H9 (cell line): ENCODE measurements around the gene CCNB2. TPM values are rescaled to one million over a fixed set of nuclear protein-coding genes. Genes with fewer than 3 reads are reported as not detected.

Experiments
- DNase-seq: peaks from one replicate; pipeline ENCODE4 v3.0.0-alpha.2; 2017
- H2AFZ ChIP-seq: one replicate; pipeline ENCODE4 v1.6.1; 2013; ENCODE audit warnings: mild to moderate bottlenecking, low read length, control low read depth, moderate library complexity
- H2AK5ac ChIP-seq: 2 replicates; pipeline ENCODE4 v1.6.1; 2013; ENCODE audit warnings: low read length, control low read depth, mixed read lengths; ENCODE audit not compliant: insufficient read length
- H2BK120ac ChIP-seq: one replicate; pipeline ENCODE4 v1.6.1; 2013; ENCODE audit warnings: low read depth, mild to moderate bottlenecking, low read length, control low read depth, inconsistent platforms; ENCODE audit not compliant: poor library complexity, severe bottlenecking
- H2BK12ac ChIP-seq: 2 replicates; pipeline ENCODE4 v1.6.1; 2013; ENCODE audit warnings: low read length, control low read depth, mixed read lengths, low read depth; ENCODE audit not compliant: insufficient read length
- H2BK15ac ChIP-seq: 2 replicates; pipeline ENCODE4 v1.6.1; 2013; ENCODE audit warnings: low read depth, low read length, control low read depth
- H2BK20ac ChIP-seq: one replicate; pipeline ENCODE4 v1.6.1; 2013; ENCODE audit warnings: low read depth, mild to moderate bottlenecking, low read length, control low read depth, inconsistent platforms; ENCODE audit not compliant: poor library complexity, severe bottlenecking
- H2BK5ac ChIP-seq: 2 replicates; pipeline ENCODE4 v1.6.1; 2013; ENCODE audit warnings: low read length, control low read depth, mixed read lengths; ENCODE audit not compliant: insufficient read length
- H3K14ac ChIP-seq: 2 replicates; pipeline ENCODE4 v1.6.1; 2013; ENCODE audit warnings: low read length, control low read depth; ENCODE audit not compliant: insufficient read depth
- H3K18ac ChIP-seq: 2 replicates; pipeline ENCODE4 v1.6.1; 2013; ENCODE audit warnings: low read depth, mild to moderate bottlenecking, mixed read lengths, low read length, control low read depth; ENCODE audit not compliant: insufficient read length
- H3K23ac ChIP-seq: 2 replicates; pipeline ENCODE4 v1.6.1; 2013; ENCODE audit warnings: low read length, control low read depth, mixed read lengths, low read depth; ENCODE audit not compliant: insufficient read length
- H3K23me2 ChIP-seq: 2 replicates; pipeline ENCODE4 v1.6.1; 2013; ENCODE audit warnings: low read depth, mild to moderate bottlenecking, mixed read lengths, low read length, control low read depth; ENCODE audit not compliant: insufficient read length, poor library complexity, severe bottlenecking
- H3K27ac ChIP-seq: 2 replicates; pipeline ENCODE4 v1.5.1; 2013; ENCODE audit warnings: low read length, control low read depth, mixed read lengths, low read depth; ENCODE audit not compliant: insufficient read length
- H3K27me3 ChIP-seq: 2 replicates; pipeline ENCODE4 v1.6.1; 2013; ENCODE audit warnings: low read length, control low read depth, inconsistent platforms; ENCODE audit not compliant: insufficient read depth
- H3K4ac ChIP-seq: 2 replicates; pipeline ENCODE4 v1.6.1; 2013; ENCODE audit warnings: low read depth, mild to moderate bottlenecking, control low read depth, inconsistent platforms, low read length, moderate library complexity
- H3K4me1 ChIP-seq: 2 replicates; pipeline ENCODE4 v1.6.1; 2013; ENCODE audit warnings: low read length, control low read depth, inconsistent platforms; ENCODE audit not compliant: insufficient read depth
- H3K4me2 ChIP-seq: 2 replicates; pipeline ENCODE4 v1.6.1; 2013; ENCODE audit warnings: low read length, control low read depth, mixed read lengths; ENCODE audit not compliant: insufficient read length, insufficient read depth
- H3K56ac ChIP-seq: 2 replicates; pipeline ENCODE4 v1.6.1; 2013; ENCODE audit warnings: low read depth, mild to moderate bottlenecking, mixed read lengths, low read length, control low read depth; ENCODE audit not compliant: insufficient read length
- H3K79me1 ChIP-seq: 2 replicates; pipeline ENCODE4 v1.6.1; 2013; ENCODE audit warnings: low read depth, mild to moderate bottlenecking, moderate library complexity, low read length, control low read depth, inconsistent platforms; ENCODE audit not compliant: insufficient read depth, poor library complexity, severe bottlenecking
- H3K79me2 ChIP-seq: 2 replicates; pipeline ENCODE4 v1.6.1; 2013; ENCODE audit warnings: low read length, control low read depth, inconsistent platforms; ENCODE audit not compliant: insufficient read depth
- H3K9ac ChIP-seq: 2 replicates; pipeline ENCODE4 v1.6.1; 2013; ENCODE audit warnings: low read length, control low read depth, mixed read lengths; ENCODE audit not compliant: insufficient read length; ENCODE audit errors: extremely low read depth
- H3K9me3 ChIP-seq: one replicate; pipeline ENCODE4 v1.6.1; 2013; ENCODE audit warnings: low read depth, low read length, inconsistent platforms; ENCODE audit not compliant: control insufficient read depth
- H3T11ph ChIP-seq: one replicate; pipeline ENCODE4 v1.6.1; 2013; ENCODE audit warnings: mild to moderate bottlenecking, low read length, control low read depth, inconsistent platforms
- H4K20me1 ChIP-seq: one replicate; pipeline ENCODE4 v1.6.1; 2013; ENCODE audit not compliant: control insufficient read depth, insufficient read length, insufficient read depth
- H4K5ac ChIP-seq: 2 replicates; pipeline ENCODE4 v1.6.1; 2013; ENCODE audit warnings: low read depth, mild to moderate bottlenecking, mixed read lengths, low read length, control low read depth; ENCODE audit not compliant: insufficient read length
- H4K8ac ChIP-seq: replicated peaks from 2 replicates; pipeline ENCODE4 v1.6.1; 2013; ENCODE audit warnings: low read length, control low read depth, mixed read lengths, low read depth; ENCODE audit not compliant: insufficient read length
- H4K91ac ChIP-seq: 2 replicates; pipeline ENCODE4 v1.6.1; 2013; ENCODE audit warnings: low read depth, mild to moderate bottlenecking, moderate library complexity, mixed read lengths, low read length, control low read depth; ENCODE audit not compliant: insufficient read length
- H3K27ac Mint-ChIP-seq, 3 experiments: 2 replicates in 2 of 3; 3 replicates in 1 of 3; pipeline ENCODE4 v1.8.0; 2020 to 2021; ENCODE audit warnings: mixed read lengths in 3 of 3, mild to moderate bottlenecking in 1 of 3, moderate library complexity in 1 of 3
- H3K27me3 Mint-ChIP-seq: 2 replicates; pipeline ENCODE4 v1.8.0; 2021; ENCODE audit warnings: low read depth, mild to moderate bottlenecking, moderate library complexity, mixed read lengths
- H3K36me3 Mint-ChIP-seq, 3 experiments: 2 replicates in 2 of 3; 3 replicates in 1 of 3; pipeline ENCODE4 v1.8.0; 2020 to 2021; ENCODE audit warnings: low read depth in 3 of 3, mixed read lengths in 3 of 3; ENCODE audit not compliant: insufficient read depth in 1 of 3
- H3K4me1 Mint-ChIP-seq, 2 experiments: 2 replicates each; pipeline ENCODE4 v1.8.0; 2020; ENCODE audit warnings: mixed read lengths in 2 of 2
- H3K4me3 Mint-ChIP-seq, 2 experiments: 2 replicates in 1 of 2; 3 replicates in 1 of 2; pipeline ENCODE4 v1.8.0; 2020 to 2021; ENCODE audit warnings: mild to moderate bottlenecking in 2 of 2, mixed read lengths in 2 of 2, moderate library complexity in 1 of 2
- H3K9me3 Mint-ChIP-seq, 2 experiments: 2 replicates in 1 of 2; 3 replicates in 1 of 2; pipeline ENCODE4 v1.8.0; 2020; ENCODE audit warnings: mild to moderate bottlenecking in 2 of 2, mixed read lengths in 2 of 2, moderate library complexity in 1 of 2
- CTCF ChIP-seq: fragments of 200-600 bp; sonication (generic); conservative IDR thresholded peaks from 3 replicates; pipeline ENCODE4 v1.8.0; 2021; ENCODE audit warnings: antibody characterized with exemption, mild to moderate bottlenecking
- WGBS: extraction: QIAGEN DNeasy Blood & Tissue Kit; methylation state at CpG from one replicate; pipeline ENCODE4 v1.1.7; 2013; ENCODE audit warnings: missing lambda C conversion rate, low lambda C conversion rate, mixed read lengths; ENCODE audit not compliant: insufficient read length; ENCODE audit errors: extremely low coverage; 5-methylcytosine and 5-hydroxymethylcytosine counted together
- total RNA-seq: library from RNA; stranded (reverse); gene quantifications from 2 replicates; pipeline ENCODE4 v1.2.1, GENCODE V29; 2021

CCNB2 gene
- total RNA-seq, 1 experiment from 2014 or later: 122 TPM

DNA sequence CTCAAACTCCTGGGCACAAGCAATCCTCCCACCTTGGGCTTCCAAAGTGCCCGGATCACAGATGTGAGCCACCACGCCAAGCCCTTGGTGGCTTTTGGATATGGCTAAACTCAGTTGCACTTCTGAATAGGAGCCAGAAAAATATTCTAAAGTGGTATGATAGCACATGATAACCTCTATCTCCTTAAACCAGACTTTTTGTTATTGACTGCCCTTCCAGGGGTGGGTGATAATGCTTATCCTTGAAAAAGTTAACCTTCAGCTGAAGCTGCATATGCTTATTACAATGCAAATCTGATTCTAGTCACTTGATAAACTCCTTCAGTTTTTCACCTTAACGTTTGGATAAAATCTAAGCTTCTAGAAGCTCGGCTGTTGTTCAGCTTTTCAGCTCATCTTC, 6.3 kb downstream of the CCNB2 start:
- no peak overlapping the region for H3K4ac ChIP-seq
- no peak overlapping the region for H3K9ac ChIP-seq
- H2AK5ac ChIP-seq: no peak overlapping the region
- no peak overlapping the region for H4K5ac ChIP-seq
- no peak overlapping the region for H3K4me3 Mint-ChIP-seq
- no CpG with 5 or more reads among the region's 4 CpGs for WGBS
- no peaks in the 10 kb centered on the region for H3K27me3 ChIP-seq
- H2BK20ac ChIP-seq: no peak overlapping the region
- H3K14ac ChIP-seq: no peak overlapping the region
- no peak overlapping the region for H2BK15ac ChIP-seq
- H3T11ph ChIP-seq: no peak overlapping the region
- H3K56ac ChIP-seq: no peak overlapping the region
- no peak overlapping the region for H4K91ac ChIP-seq
- no peak overlapping the region for H3K27ac ChIP-seq
- no peaks in the 10 kb centered on the region for H3K4me1 ChIP-seq
- H3K23ac ChIP-seq: no peak overlapping the region
- no peak for DNase-seq
- peaks cover 5% of the 10 kb centered on the region for H3K79me1 ChIP-seq
- no peak overlapping the region for H2AFZ ChIP-seq
- H2BK5ac ChIP-seq: no peak overlapping the region
- no peaks in the 10 kb centered on the region for H3K27me3 Mint-ChIP-seq
- H3K36me3 Mint-ChIP-seq: peaks cover 51 to 85% (median 83%) of the 10 kb centered on the region in 3 experiments
- H4K20me1 ChIP-seq: no peaks in the 10 kb centered on the region
- H4K8ac ChIP-seq: no peak overlapping the region
- H3K23me2 ChIP-seq: no peaks in the 10 kb centered on the region
- peak overlapping the region in 1 of 3 experiments; percentile 19; a peak in 1 of 7 replicates for H3K27ac Mint-ChIP-seq
- peaks cover 0 to 2% of the 10 kb centered on the region in 2 experiments; a peak in 1 of 4 replicates for H3K4me1 Mint-ChIP-seq
- no peak for TF ChIP-seq CTCF
- no peak overlapping the region for H3K4me2 ChIP-seq
- no peaks in the 10 kb centered on the region for H3K9me3 ChIP-seq
- no peak overlapping the region for H2BK12ac ChIP-seq
- H2BK120ac ChIP-seq: no peak overlapping the region
- no peaks in the 10 kb centered on the region for H3K79me2 ChIP-seq
- H3K18ac ChIP-seq: no peak overlapping the region
- H3K9me3 Mint-ChIP-seq: no peaks in the 10 kb centered on the region
